GM23338 (cell line): ENCODE data around the gene NEO1. TPM values are rescaled to one million over a fixed set of nuclear protein-coding genes. Genes with fewer than 3 reads are reported as not detected.
A peak's percentile ranks its signal among the peaks of the same experiment; 100 is the strongest.

Source experiments
- ATAC-seq: fragments of 200-7000 bp; cut with Tn5 transposase; 3 replicates; pipeline ENCODE4 v1.9.1; 2020
- DNase-seq: peaks from one replicate; pipeline ENCODE4 v3.0.0-alpha.2; 2015; ENCODE audit warnings: low spot score
- H2AFZ ChIP-seq: fragments of 200-600 bp; sonication (generic); 2 replicates; pipeline ENCODE4 v1.8.0; 2016; ENCODE audit warnings: antibody characterized with exemption, mild to moderate bottlenecking, moderate library complexity
- H3F3A ChIP-seq: fragments of 200-600 bp; sonication (generic); replicated peaks from 2 replicates; pipeline ENCODE4 v1.8.0; 2017; ENCODE audit warnings: antibody characterized with exemption, mixed run types, low read depth
- H3K27ac ChIP-seq: fragments of 200-600 bp; sonication (generic); 2 replicates; pipeline ENCODE4 v1.6.1; 2016; ENCODE audit warnings: low read depth
- H3K27me3 ChIP-seq: fragments of 200-600 bp; sonication (generic); 2 replicates; pipeline ENCODE4 v1.8.0; 2016; ENCODE audit warnings: mild to moderate bottlenecking, mixed run types, moderate library complexity; ENCODE audit not compliant: insufficient read depth
- H3K36me3 ChIP-seq: fragments of 200-600 bp; sonication (generic); 2 replicates; pipeline ENCODE4 v1.8.0; 2016; ENCODE audit warnings: mild to moderate bottlenecking; ENCODE audit not compliant: insufficient read depth
- H3K4me1 ChIP-seq: fragments of 200-600 bp; sonication (generic); 2 replicates; pipeline ENCODE4 v1.8.0; 2016; ENCODE audit warnings: mild to moderate bottlenecking, moderate library complexity; ENCODE audit not compliant: insufficient read depth
- H3K4me2 ChIP-seq: fragments of 200-600 bp; sonication (generic); 2 replicates; pipeline ENCODE4 v1.7.1; 2017; ENCODE audit warnings: mixed run types
- H3K4me3 ChIP-seq: fragments of 200-600 bp; sonication (generic); 2 replicates; pipeline ENCODE4 v1.6.1; 2016; ENCODE audit warnings: mixed run types
- H3K79me2 ChIP-seq: fragments of 200-600 bp; sonication (generic); replicated peaks from 2 replicates; pipeline ENCODE4 v1.8.0; 2017; ENCODE audit warnings: mild to moderate bottlenecking; ENCODE audit not compliant: insufficient read depth
- H3K9me2 ChIP-seq: fragments of 200-600 bp; sonication (generic); 2 replicates; pipeline ENCODE4 v1.8.0; 2017; ENCODE audit not compliant: insufficient read depth
- H4K20me1 ChIP-seq: fragments of 200-600 bp; sonication (generic); replicated peaks from 2 replicates; pipeline ENCODE4 v1.8.0; 2017; ENCODE audit warnings: mild to moderate bottlenecking; ENCODE audit not compliant: insufficient read depth
- H3K27ac Mint-ChIP-seq: 2 replicates; pipeline ENCODE4 v1.8.0; 2020; ENCODE audit warnings: inconsistent platforms, mild to moderate bottlenecking, moderate library complexity, mixed read lengths
- H3K27me3 Mint-ChIP-seq: 3 replicates; pipeline ENCODE4 v1.8.0; 2022; ENCODE audit warnings: low read depth, mild to moderate bottlenecking, moderate library complexity, mixed read lengths, inconsistent platforms; ENCODE audit not compliant: insufficient read depth, poor library complexity
- H3K36me3 Mint-ChIP-seq: 3 replicates; pipeline ENCODE4 v1.8.0; 2021; ENCODE audit warnings: low read depth, mild to moderate bottlenecking, inconsistent platforms, moderate library complexity, mixed read lengths
- H3K4me1 Mint-ChIP-seq: 3 replicates; pipeline ENCODE4 v1.8.0; 2020; ENCODE audit warnings: mild to moderate bottlenecking, inconsistent platforms, mixed read lengths
- H3K4me3 Mint-ChIP-seq: 3 replicates; pipeline ENCODE4 v1.8.0; 2021; ENCODE audit warnings: moderate library complexity, mild to moderate bottlenecking, inconsistent platforms, mixed read lengths
- H3K9me3 Mint-ChIP-seq: 3 replicates; pipeline ENCODE4 v1.8.0; 2020; ENCODE audit warnings: moderate library complexity, mild to moderate bottlenecking, inconsistent platforms, mixed read lengths
- CREB1 ChIP-seq: fragments of 250-450 bp; sonication (Bioruptor Pico); IDR thresholded peaks from 2 replicates; pipeline ENCODE4 v1.5.0; 2020; ENCODE audit warnings: low read depth, mild to moderate bottlenecking, moderate library complexity
- CTCF ChIP-seq, 2 experiments: fragments of 200-600 bp in 1 of 2; sonication (generic) in 1 of 2; conservative IDR thresholded peaks; 2 replicates each; pipeline versions ENCODE4 v1.5.1 to v1.6.1; 2016 to 2017; ENCODE audit warnings: antibody characterized with exemption in 2 of 2, low read depth in 2 of 2, mild to moderate bottlenecking in 2 of 2, moderate library complexity in 1 of 2
- ETS1 ChIP-seq: IDR thresholded peaks from 2 replicates; pipeline ENCODE4 v1.6.1; 2016; ENCODE audit warnings: antibody characterized with exemption
- EZH2 ChIP-seq: fragments of 200-600 bp; sonication (generic); IDR thresholded peaks from one replicate; pipeline ENCODE4 v1.8.0; 2017; ENCODE audit warnings: antibody characterized with exemption, mild to moderate bottlenecking, low read depth; ENCODE audit not compliant: unreplicated experiment
- EZH2phosphoT487 ChIP-seq: fragments of 200-600 bp; sonication (generic); IDR thresholded peaks from one replicate; pipeline ENCODE4 v1.8.1; 2018; ENCODE audit warnings: antibody characterized with exemption; ENCODE audit not compliant: unreplicated experiment
- JUNB ChIP-seq: IDR thresholded peaks from one replicate; pipeline ENCODE4 v1.6.1; 2016; ENCODE audit warnings: antibody characterized with exemption; ENCODE audit not compliant: unreplicated experiment
- NANOG ChIP-seq: IDR thresholded peaks from 2 replicates; pipeline ENCODE4 v1.6.1; 2016; ENCODE audit warnings: antibody characterized with exemption, borderline replicate concordance
- POLR2AphosphoS5 ChIP-seq: IDR thresholded peaks from 2 replicates; pipeline ENCODE4 v1.6.1; 2016; ENCODE audit warnings: antibody characterized with exemption, low read depth
- REST ChIP-seq: IDR thresholded peaks from one replicate; pipeline ENCODE4 v1.6.1; 2018; ENCODE audit warnings: antibody characterized with exemption; ENCODE audit not compliant: unreplicated experiment
- STAT1 ChIP-seq: IDR thresholded peaks from one replicate; pipeline ENCODE4 v1.6.1; 2016; ENCODE audit warnings: antibody characterized with exemption; ENCODE audit not compliant: unreplicated experiment
- ZNF114 ChIP-seq: fragments of 250-450 bp; sonication (Bioruptor Pico); IDR thresholded peaks from 2 replicates; pipeline ENCODE4 v1.5.0; 2020; ENCODE audit warnings: mild to moderate bottlenecking, moderate library complexity
- ZNF331 ChIP-seq: fragments of 250-450 bp; sonication (Bioruptor Pico); IDR thresholded peaks from 2 replicates; pipeline ENCODE4 v1.5.0; 2020; ENCODE audit warnings: low read depth, mild to moderate bottlenecking, moderate library complexity
- ZNF462 ChIP-seq: fragments of 250-450 bp; sonication (Bioruptor Pico); IDR thresholded peaks from 2 replicates; pipeline ENCODE4 v1.5.0; 2020; ENCODE audit warnings: mild to moderate bottlenecking, moderate library complexity
- polyA plus RNA-seq: library from polyadenylated mRNA; unstranded; fragments of >200 nt; fragmentation: Nextera tagmentation; extraction: Ambion mirVana; gene quantifications from 2 replicates; pipeline ENCODE4 v1.2.1, GENCODE V29; 2016
- total RNA-seq: library from RNA; depleted of rRNA; stranded (reverse); fragments of >200 nt; shearing (Covaris generic); gene quantifications from 2 replicates; pipeline ENCODE4 v1.2.3, GENCODE V29; 2014

Gene NEO1
- total and polyA plus RNA-seq, 2 experiments from 2014 or later, result 8.4 to 45.8 TPM

GRCh38 chr15:73108676-73109075 lies 56.4 kb downstream of the NEO1 start:
- Histone ChIP-seq H3K4me1 (peaks cover 6% of the 10 kb centered on the region; the same call in 1 of the 2 replicates), H4K20me1 (no peaks in the 10 kb centered on the region; the same call in none of the 2 replicates), H2AFZ (no peak overlapping the region), H3K27me3 (no peaks in the 10 kb centered on the region), H3K4me3 (no peak overlapping the region), H3K79me2 (peaks cover 39% of the 10 kb centered on the region), H3K9me2 (no peaks in the 10 kb centered on the region), H3K27ac (no peak overlapping the region), H3K36me3 (no peaks in the 10 kb centered on the region), H3F3A (no peaks in the 10 kb centered on the region), H3K4me2 (no peak overlapping the region)
- Mint-ChIP-seq H3K27me3 (peaks cover 2% of the 10 kb centered on the region), H3K4me3 (no peak overlapping the region), H3K9me3 (no peaks in the 10 kb centered on the region), H3K27ac (no peak overlapping the region), H3K4me1 (peaks cover 16% of the 10 kb centered on the region), H3K36me3 (no peaks in the 10 kb centered on the region)
- peak; percentile 92 for ATAC-seq
- peak; percentile 44 for DNase-seq
- TF ChIP-seq REST (no peak), ZNF331 (CRISPR knock-in tag) (no peak), CREB1 (CRISPR knock-in tag) (no peak), ZNF462 (no peak), JUNB (no peak), ZNF114 (no peak), CTCF (conservative IDR thresholded peaks at IDR 0.05; ENCODE audit: low read depth in 2 of 2) (no peak), STAT1 (no peak), POLR2AphosphoS5 (no peak), NANOG (no peak), ETS1 (no peak), EZH2phosphoT487 (no peak), EZH2 (no peak)
